Activated T-cell treated with anti-CD3 and anti-CD28 coated beads, Interleukin-2, amount 50 U/mL, for 24 hours (primary cell): ENCODE data around the gene CLTA.
A peak's percentile ranks its signal among the peaks of the same experiment; 100 is the strongest.
"Not testable (repeated sequence)": the region's sequence is repeated elsewhere in the genome, so short reads cannot be mapped to it uniquely, and the experiment has no call there.

Experiments
- DNase-seq: peaks from one replicate; pipeline ENCODE4 v3.0.0-alpha.2; 2020
- H3K27ac Mint-ChIP-seq: 2 replicates; pipeline ENCODE4 v1.8.0; 2020; ENCODE audit warnings: mild to moderate bottlenecking, mixed read lengths
- H3K27me3 Mint-ChIP-seq: 2 replicates; pipeline ENCODE4 v1.8.0; 2020; ENCODE audit warnings: mixed read lengths
- H3K36me3 Mint-ChIP-seq: 2 replicates; pipeline ENCODE4 v1.8.0; 2020; ENCODE audit warnings: low read depth, mixed read lengths
- H3K4me1 Mint-ChIP-seq: 2 replicates; pipeline ENCODE4 v1.8.0; 2020; ENCODE audit warnings: low read depth, mixed read lengths
- H3K4me3 Mint-ChIP-seq: 2 replicates; pipeline ENCODE4 v1.8.0; 2020; ENCODE audit warnings: mild to moderate bottlenecking, moderate library complexity, mixed read lengths
- H3K9me3 Mint-ChIP-seq: 2 replicates; pipeline ENCODE4 v1.8.0; 2020; ENCODE audit warnings: mixed read lengths

Gene CLTA

DNA sequence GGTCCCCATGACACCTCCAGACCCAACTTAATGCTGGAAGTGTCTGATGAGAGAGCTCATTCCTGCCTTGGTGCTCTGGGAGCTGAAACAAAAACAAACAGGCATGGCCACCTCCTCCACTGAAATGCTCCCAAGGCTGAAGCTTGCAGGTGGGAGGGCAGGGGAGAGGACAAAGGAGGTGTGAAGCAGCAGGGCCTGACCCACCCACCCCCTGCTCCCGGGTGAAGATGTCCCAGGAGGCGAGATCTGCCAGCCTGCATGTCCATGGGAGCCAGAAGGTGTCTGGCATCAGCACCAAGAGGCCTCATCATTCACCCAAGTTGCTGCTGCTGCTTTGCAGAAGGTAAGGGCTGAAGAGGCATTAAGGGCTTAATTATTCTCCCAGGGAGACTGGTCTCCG is 25.7 kb upstream of the CLTA start:
- Mint-ChIP-seq H3K27me3 (no peaks in the 10 kb centered on the region), H3K4me1 (peaks cover 8% of the 10 kb centered on the region), H3K27ac (no peak overlapping the region), H3K4me3 (no peak overlapping the region), H3K36me3 (no peaks in the 10 kb centered on the region), H3K9me3 (no peaks in the 10 kb centered on the region)
- DNase-seq = no peak

DNA sequence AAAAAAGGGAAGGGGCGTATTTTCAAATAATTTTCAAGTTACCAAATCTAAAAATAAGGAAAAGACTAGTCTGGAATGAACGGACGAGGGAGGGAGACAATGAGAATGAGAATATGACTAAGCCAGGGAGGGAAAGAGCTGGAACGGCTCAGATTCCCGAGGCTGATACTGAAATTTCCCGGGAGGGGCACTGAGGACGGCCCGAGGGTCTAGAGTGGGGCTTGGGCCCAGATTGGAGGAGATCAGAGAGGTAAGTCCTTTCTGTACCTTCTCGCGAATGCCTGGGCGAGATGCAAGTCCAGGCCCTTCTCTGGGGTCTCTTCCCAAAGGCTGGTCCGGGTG is 24.9 kb upstream of the CLTA start:
- H3K4me1 Mint-ChIP-seq = peaks cover 8% of the 10 kb centered on the region
- no peak for DNase-seq
- H3K9me3 Mint-ChIP-seq = no peaks in the 10 kb centered on the region
- no peaks in the 10 kb centered on the region for H3K36me3 Mint-ChIP-seq
- peak overlapping the region; percentile 74 for H3K4me3 Mint-ChIP-seq
- no peaks in the 10 kb centered on the region for H3K27me3 Mint-ChIP-seq
- no peak overlapping the region for H3K27ac Mint-ChIP-seq

DNA sequence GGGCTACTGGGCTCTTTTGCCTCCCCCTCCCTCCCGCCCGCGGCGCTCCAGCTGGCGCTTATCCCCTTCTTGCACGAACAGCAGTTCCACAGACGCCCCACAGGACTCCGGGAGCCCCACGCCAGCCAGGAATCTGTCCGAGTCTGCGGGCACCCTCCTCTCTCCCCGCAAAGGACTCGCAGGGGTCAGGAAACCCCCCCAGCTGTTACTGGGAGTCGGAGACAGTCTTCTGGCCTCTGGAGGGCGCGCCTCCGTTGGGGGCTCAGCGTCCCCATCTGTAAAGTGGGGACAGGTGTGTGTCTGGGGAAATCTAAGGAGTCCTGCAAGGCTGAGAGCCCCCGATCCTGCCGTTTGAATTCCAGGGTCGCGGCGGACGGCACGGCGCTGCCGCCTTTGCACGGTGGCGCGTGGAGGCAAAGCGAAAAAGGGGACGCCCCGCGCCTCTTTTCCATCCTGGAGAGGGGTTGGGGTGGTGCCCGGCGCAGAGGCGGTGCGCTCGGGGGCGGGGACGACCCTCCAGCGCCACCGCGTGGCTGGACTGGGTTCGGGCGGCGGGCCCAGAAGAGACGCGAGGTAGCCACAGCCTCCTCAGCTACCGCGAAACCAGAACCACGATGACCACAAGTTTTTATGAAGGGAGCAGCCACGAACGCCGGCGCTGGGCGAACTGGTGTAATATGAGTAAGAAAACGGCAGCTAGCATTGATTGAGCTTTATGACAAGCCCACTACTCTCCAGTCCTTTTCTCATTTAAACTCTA is 24.4 kb upstream of the CLTA start:
- no peaks in the 10 kb centered on the region for H3K27me3 Mint-ChIP-seq
- no peaks in the 10 kb centered on the region for H3K36me3 Mint-ChIP-seq
- H3K4me1 Mint-ChIP-seq = peaks cover 6% of the 10 kb centered on the region
- no peaks in the 10 kb centered on the region for H3K9me3 Mint-ChIP-seq
- H3K27ac Mint-ChIP-seq = peak overlapping the region; percentile 84
- H3K4me3 Mint-ChIP-seq = peak overlapping the region; percentile 74
- peak; percentile 93 for DNase-seq

DNA sequence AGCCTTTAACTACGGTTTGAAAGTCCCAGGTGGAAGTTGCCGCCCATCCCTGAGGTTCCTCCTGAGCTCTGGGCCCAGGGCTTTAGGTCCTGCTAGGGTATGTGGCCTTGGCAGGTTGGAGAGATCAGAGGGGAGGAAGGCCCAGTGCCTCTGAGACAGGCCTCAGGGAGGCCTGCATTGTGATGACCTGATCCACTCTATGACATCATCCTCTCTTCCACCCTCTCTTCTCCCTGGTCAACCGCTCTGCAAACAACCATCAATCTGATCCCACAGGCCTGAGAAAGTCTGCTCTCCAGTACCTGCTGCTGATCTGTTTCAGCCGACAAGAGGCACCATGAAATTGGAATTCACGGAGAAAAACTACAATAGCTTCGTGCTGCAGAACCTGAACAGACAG is 21.6 kb upstream of the CLTA start, which contains the start of gene CCIN:
Gene CCIN (plus strand): TSS at position 223 of the 400 bp plus-strand sequence. CDS start 115 bp downstream, at position 338.
- Mint-ChIP-seq H3K4me1 (peaks cover 6% of the 10 kb centered on the region), H3K9me3 (no peaks in the 10 kb centered on the region), H3K27ac (no peak within 1 kb of the TSS), H3K4me3 (no peak within 1 kb of the TSS), H3K36me3 (no peaks in the 10 kb centered on the region), H3K27me3 (no peaks in the 10 kb centered on the region)
- DNase-seq = no peak

DNA sequence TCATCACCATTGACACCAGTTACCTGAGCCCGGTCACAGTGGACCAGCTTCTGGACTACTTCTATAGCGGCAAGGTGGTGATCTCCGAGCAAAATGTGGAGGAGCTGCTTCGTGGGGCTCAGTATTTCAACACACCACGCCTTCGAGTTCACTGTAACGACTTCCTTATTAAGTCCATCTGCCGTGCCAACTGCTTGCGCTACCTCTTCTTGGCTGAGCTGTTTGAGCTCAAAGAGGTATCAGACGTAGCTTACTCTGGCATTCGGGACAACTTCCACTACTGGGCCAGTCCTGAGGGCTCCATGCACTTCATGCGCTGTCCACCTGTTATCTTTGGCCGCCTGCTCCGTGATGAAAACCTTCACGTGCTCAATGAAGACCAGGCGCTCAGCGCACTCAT is 21.0 kb upstream of the CLTA start:
- H3K9me3 Mint-ChIP-seq = no peaks in the 10 kb centered on the region
- no peaks in the 10 kb centered on the region for H3K36me3 Mint-ChIP-seq
- H3K27me3 Mint-ChIP-seq = no peaks in the 10 kb centered on the region
- H3K4me3 Mint-ChIP-seq = no peak overlapping the region
- H3K27ac Mint-ChIP-seq = no peak overlapping the region
- peaks cover 6% of the 10 kb centered on the region for H3K4me1 Mint-ChIP-seq
- no peak for DNase-seq

DNA sequence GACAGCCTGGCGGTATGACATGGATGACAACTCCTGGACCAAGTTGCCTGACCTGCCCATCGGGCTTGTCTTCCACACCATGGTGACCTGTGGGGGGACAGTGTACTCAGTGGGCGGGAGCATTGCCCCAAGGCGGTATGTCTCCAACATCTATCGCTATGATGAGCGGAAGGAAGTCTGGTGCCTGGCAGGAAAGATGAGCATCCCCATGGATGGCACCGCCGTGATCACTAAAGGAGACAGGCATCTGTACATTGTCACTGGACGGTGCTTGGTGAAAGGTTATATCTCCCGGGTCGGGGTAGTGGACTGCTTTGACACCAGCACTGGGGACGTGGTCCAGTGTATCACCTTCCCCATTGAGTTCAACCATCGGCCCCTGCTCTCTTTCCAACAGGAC is 20.2 kb upstream of the CLTA start:
- H3K9me3 Mint-ChIP-seq = no peaks in the 10 kb centered on the region
- peaks cover 4% of the 10 kb centered on the region for H3K4me1 Mint-ChIP-seq
- no peak overlapping the region for H3K27ac Mint-ChIP-seq
- no peak for DNase-seq
- no peaks in the 10 kb centered on the region for H3K36me3 Mint-ChIP-seq
- no peaks in the 10 kb centered on the region for H3K27me3 Mint-ChIP-seq
- no peak overlapping the region for H3K4me3 Mint-ChIP-seq

DNA sequence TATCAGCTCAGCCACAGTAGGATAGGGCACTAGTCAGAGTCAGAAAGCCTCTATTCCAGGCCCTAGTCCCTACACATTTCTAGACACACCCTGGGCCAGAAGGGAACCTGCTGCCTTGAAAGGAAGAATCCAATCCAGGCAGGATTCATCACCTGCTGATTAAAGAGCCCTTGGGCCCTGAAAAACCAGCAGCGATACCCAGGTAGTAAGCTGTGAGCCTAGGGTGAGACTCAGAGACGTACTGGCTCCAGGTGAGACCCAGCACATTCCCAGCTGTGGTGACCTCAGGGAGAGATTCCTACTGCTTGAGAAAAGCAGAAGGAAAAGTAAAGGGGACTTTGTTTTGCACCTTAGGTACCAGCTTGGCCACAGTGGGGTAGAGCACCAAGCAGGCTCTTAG is 16.9 kb upstream of the CLTA start:
- Mint-ChIP-seq H3K36me3 (no peaks in the 10 kb centered on the region), H3K27me3 (no peaks in the 10 kb centered on the region), H3K27ac (no peak overlapping the region), H3K4me1 (peaks cover 1% of the 10 kb centered on the region), H3K9me3 (no peaks in the 10 kb centered on the region), H3K4me3 (no peak overlapping the region)
- DNase-seq = no peak

DNA sequence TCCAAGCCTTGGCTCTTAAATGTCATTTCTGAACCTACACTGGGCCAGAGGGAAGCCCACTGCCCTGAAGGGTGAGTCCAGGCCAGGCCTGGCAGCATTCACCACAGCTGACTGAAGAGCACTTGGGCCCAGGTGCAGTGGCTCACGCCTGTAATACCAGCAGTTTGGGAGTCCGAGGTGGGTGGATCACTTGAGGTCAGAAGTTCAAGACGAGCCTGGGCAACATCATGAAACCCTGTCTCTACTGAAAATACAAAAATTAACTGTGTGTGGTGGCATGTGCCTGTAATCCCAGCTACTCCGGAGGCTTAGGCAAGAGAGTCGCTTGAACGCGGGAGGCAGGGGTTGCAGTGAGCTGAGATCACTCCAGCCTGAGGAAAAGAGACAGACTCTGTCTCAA is 16.4 kb upstream of the CLTA start:
- no peak for DNase-seq
- Mint-ChIP-seq H3K27ac (no peak overlapping the region), H3K27me3 (no peaks in the 10 kb centered on the region), H3K9me3 (no peaks in the 10 kb centered on the region), H3K36me3 (no peaks in the 10 kb centered on the region), H3K4me3 (no peak overlapping the region), H3K4me1 (peaks cover 1% of the 10 kb centered on the region)

DNA sequence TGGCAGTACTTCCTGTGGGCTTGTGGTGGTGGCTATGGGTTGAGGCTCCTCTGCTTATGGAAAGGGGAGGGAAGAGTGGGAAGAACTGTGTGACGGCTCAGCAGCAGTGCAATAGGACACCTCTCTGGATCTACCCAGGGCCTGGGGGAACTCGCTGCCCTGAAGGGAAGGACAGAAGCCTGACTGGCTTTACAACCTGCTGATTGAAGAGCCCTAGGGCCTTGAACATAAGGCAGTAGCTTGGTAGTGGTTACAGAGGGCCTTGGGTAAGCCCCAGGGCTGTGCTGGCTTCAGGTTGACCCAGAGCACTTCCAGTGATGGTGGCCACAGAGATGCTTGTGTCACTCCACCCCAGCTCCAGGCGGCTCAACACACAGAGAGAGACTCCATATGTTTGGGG is 16.0 kb upstream of the CLTA start:
- no peaks in the 10 kb centered on the region for H3K27me3 Mint-ChIP-seq
- no peak overlapping the region for H3K4me3 Mint-ChIP-seq
- DNase-seq = no peak
- H3K9me3 Mint-ChIP-seq = no peaks in the 10 kb centered on the region
- H3K27ac Mint-ChIP-seq = no peak overlapping the region
- H3K36me3 Mint-ChIP-seq = no peaks in the 10 kb centered on the region
- H3K4me1 Mint-ChIP-seq = peaks cover 1% of the 10 kb centered on the region

DNA sequence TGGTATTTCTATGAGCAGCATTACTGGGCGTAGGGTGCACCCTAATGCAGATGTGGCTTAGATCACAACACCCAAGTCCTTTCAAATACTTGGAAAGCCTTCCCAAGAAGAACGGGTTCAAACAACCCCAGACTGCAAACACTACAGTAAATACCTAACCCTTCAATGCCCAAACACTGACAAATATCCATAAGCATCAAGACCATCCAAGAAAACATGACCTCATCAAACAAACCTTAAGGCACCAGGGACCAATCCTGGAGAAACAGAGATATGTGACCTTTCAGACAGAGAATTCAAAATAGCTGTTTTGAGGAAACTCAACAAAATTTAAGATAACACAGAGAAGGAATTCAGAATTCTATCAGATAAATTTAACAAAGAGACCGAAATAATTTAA is 15.5 kb upstream of the CLTA start:
- not testable (repeated sequence) for H3K4me3 Mint-ChIP-seq, DNase-seq, H3K27ac Mint-ChIP-seq, H3K27me3 Mint-ChIP-seq, H3K9me3 Mint-ChIP-seq, H3K4me1 Mint-ChIP-seq, H3K36me3 Mint-ChIP-seq

DNA sequence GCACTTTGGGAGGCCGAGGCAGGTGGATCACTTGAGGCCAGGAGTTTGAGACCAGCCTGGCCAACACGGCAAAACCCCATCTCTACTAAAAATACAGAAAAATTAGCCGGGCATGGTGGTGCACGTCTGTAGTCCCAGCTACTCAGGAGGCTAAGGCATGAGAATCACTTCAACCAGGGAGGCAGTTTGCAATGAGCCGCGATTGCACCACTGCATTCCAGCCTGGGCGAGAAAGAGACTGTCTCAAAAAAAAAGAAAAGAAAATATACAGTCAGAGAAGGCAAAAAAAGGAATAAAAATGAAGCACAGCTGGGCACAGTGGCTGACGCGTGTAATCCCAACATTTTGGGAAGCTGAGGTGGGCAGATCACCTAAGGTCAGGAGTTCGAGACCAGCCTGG is 14.2 kb upstream of the CLTA start:
- DNase-seq, H3K36me3 Mint-ChIP-seq, H3K4me3 Mint-ChIP-seq, H3K4me1 Mint-ChIP-seq, H3K27ac Mint-ChIP-seq, H3K9me3 Mint-ChIP-seq, H3K27me3 Mint-ChIP-seq: not testable (repeated sequence)

DNA sequence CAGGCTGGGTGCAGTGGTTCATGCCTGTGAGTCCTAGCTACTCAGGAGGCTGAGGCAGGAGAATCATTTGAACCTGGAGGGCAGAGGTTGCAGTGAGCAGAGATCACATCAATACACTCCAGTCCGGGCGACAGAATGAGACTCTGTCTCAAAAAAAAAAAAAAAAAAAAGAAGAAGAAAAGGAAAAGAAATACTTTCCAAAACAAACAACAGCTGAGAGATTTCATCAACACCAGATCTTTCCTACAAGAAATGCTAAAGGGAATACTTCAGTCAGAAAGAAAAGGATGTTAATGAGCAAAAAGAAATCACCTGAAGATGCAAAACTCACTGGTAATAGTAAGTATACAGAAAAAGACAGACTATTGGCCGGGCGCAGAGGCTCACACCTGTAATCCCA is 13.2 kb upstream of the CLTA start:
- H3K4me1 Mint-ChIP-seq = peaks cover 1% of the 10 kb centered on the region
- no peaks in the 10 kb centered on the region for H3K9me3 Mint-ChIP-seq

DNA sequence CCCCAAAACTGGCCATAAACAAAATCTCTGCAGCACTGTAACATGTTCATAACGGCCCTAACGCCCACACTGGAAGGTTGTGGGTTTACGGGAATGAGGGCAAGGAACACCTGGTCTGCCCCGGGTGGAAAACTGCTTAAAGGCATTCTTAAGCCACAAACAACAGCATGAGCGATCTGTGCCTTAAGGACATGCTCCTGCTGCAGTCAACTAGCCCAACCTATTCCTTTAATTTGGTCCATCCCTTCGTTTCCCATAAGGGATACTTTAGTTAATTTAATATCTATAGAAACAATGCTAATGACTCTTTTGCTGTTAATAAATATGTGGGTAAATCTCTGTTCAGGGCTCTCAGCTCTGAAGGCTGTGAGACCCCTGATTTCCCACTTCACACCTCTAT is 10.5 kb upstream of the CLTA start:
- H3K27me3 Mint-ChIP-seq, H3K36me3 Mint-ChIP-seq, H3K4me3 Mint-ChIP-seq, DNase-seq, H3K4me1 Mint-ChIP-seq, H3K27ac Mint-ChIP-seq, H3K9me3 Mint-ChIP-seq: not testable (repeated sequence)

More for the DNA sequence above, 13.2 kb upstream of the CLTA start:
- H3K27me3 Mint-ChIP-seq = no peaks in the 10 kb centered on the region
- no peaks in the 10 kb centered on the region for H3K36me3 Mint-ChIP-seq
- no peak overlapping the region for H3K4me3 Mint-ChIP-seq
- no peak overlapping the region for H3K27ac Mint-ChIP-seq
- DNase-seq = no peak

DNA sequence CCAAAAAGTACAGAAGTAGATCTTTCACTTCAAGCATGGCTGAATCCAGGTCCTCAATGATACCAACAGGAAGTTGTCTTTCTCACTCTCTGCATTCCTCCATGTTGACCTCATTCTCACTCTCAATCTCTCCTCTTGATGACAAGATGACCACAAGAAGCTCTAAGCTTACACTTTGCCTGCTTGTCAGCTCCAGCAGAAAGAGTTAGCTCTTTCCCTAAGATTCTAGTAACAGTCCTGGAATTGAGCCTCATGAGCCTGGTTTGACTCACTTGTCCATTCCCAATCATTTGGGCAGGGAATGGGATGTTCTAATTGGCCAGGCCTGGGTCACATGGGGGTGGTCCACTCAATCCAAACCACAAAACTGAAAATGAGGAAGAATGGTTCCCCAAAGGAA is 3.3 kb upstream of the CLTA start:
- peaks cover 16% of the 10 kb centered on the region for H3K36me3 Mint-ChIP-seq
- peak overlapping the region; percentile 33 for H3K27ac Mint-ChIP-seq
- H3K27me3 Mint-ChIP-seq = peaks cover 3% of the 10 kb centered on the region
- no peak overlapping the region for H3K4me3 Mint-ChIP-seq
- H3K9me3 Mint-ChIP-seq = no peaks in the 10 kb centered on the region
- DNase-seq = no peak
- peaks cover 19% of the 10 kb centered on the region for H3K4me1 Mint-ChIP-seq

DNA sequence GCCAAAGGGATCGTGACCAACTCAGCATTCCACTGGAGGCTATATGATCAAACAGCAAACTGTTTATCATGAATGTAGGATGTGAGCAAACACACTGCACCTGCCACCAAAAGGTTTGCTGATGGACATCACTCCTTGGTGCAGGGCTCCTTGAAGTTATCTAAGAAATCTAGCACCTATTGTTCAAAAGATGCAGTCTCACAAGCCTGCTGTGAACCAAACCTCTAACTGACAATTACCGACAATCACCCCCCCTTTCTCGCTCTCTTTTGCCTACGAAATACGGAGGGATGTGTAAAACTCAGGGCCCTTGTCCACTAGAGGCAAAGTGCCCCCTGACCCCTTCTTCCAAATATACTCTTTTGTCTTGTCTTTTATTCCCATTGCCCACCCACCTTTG is 2.5 kb upstream of the CLTA start:
- H3K9me3 Mint-ChIP-seq = no peaks in the 10 kb centered on the region
- peaks cover 24% of the 10 kb centered on the region for H3K36me3 Mint-ChIP-seq
- H3K27me3 Mint-ChIP-seq = peaks cover 3% of the 10 kb centered on the region
- peaks cover 27% of the 10 kb centered on the region for H3K4me1 Mint-ChIP-seq
- H3K27ac Mint-ChIP-seq = no peak overlapping the region
- no peak overlapping the region for H3K4me3 Mint-ChIP-seq
- no peak for DNase-seq

DNA sequence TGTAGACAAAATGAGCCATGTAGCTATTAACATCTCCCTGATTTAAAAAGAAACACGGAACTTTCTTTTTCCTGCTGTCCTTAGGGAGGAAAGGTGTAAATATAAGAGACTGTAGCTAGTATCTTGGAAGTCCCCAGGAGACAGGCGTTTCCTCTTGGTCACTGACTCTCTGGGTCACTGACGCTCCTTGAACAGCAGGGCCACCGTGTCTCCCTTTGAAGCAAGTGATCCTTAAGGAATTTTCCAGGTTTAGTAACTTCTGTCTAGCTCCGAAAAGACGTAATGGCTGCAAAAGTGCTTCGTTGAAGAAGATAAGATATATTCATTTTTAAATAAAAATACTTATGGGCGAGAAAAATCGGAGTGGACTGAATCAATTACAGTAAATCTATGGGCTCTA is 745 bp upstream of the CLTA start:
- Mint-ChIP-seq H3K27ac (peak overlapping the region; percentile 66), H3K4me3 (peak overlapping the region; percentile 96), H3K9me3 (no peaks in the 10 kb centered on the region), H3K27me3 (peaks cover 3% of the 10 kb centered on the region), H3K36me3 (peaks cover 41% of the 10 kb centered on the region), H3K4me1 (peaks cover 43% of the 10 kb centered on the region)
- DNase-seq = no peak
